HCT116 (cell line): Measurements from ENCODE around the gene MARK1. TPM values are rescaled to one million over a fixed set of nuclear protein-coding genes. Genes with fewer than 3 reads are reported as not detected.

Source experiments
- ATAC-seq: fragments of 200-7000 bp; cut with Tn5 transposase; 2 replicates; pipeline ENCODE4 v1.9.1; 2020; ENCODE audit warnings: mild to moderate bottlenecking, moderate library complexity
- BruUV-seq: library from RNA; stranded (reverse); fragments of 400-500 nt; replicated peaks from 2 replicates; lab custom pipeline; 2021; lab: Mats Ljungman, UMichigan
- CTCF ChIA-PET: fragments of 300-600 bp; sonication (Branson Sonifier 250); formaldehyde crosslinking; loops from one replicate; lab custom pipeline; 2021; ENCODE audit warnings: antibody characterized with exemption; lab: Charles Lee
- POLR2A ChIA-PET: fragments of 300-600, 350-600 bp; sonication (Branson Sonifier 250); formaldehyde crosslinking; loops from one replicate; lab custom pipeline; 2021; ENCODE audit warnings: antibody characterized with exemption; lab: Charles Lee
- RAD21 ChIA-PET, 2 experiments: fragments of 300-600 bp; sonication (Branson Sonifier 250); formaldehyde crosslinking; loops; one replicate each; lab custom pipeline; 2023; ENCODE audit warnings: low total read pairs in 2 of 2; ENCODE audit not compliant: uncharacterized antibody in 2 of 2, unreplicated experiment in 2 of 2, low non-redundant PET in 1 of 2; lab: Charles Lee
- DNase-seq: peaks from one replicate; pipeline ENCODE4 v3.0.0-alpha.2; 2010; ENCODE audit warnings: low read depth, low spot score
- H2AFZ ChIP-seq: fragments of 200-600 bp; shearing (Covaris generic), sonication (generic); 2 replicates; pipeline ENCODE4 v1.6.1; 2017; ENCODE audit warnings: low read depth, mixed run types, mixed read lengths, antibody characterized with exemption, low read length; ENCODE audit not compliant: poor library complexity, severe bottlenecking
- H3K27ac ChIP-seq: 2 replicates; pipeline ENCODE4 v1.5.1; 2012; ENCODE audit warnings: low read depth, low read length
- H3K27me3 ChIP-seq: fragments of 200-600 bp; sonication (generic); 2 replicates; pipeline ENCODE4 v1.6.1; 2016; ENCODE audit warnings: mixed run types, low read length, mixed read lengths; ENCODE audit not compliant: insufficient read depth
- H3K36me3 ChIP-seq, 2 experiments: fragments of 200-500 bp in 1 of 2; fragments of 200-600 bp in 1 of 2; sonication (Bioruptor generic) in 1 of 2; sonication (generic) in 1 of 2; 2 replicates each; pipeline versions ENCODE4 v1.5.1 to v1.6.1; 2014 to 2016; ENCODE audit warnings: low read length in 2 of 2, inconsistent platforms in 1 of 2, mixed read lengths in 1 of 2, mixed run types in 1 of 2; ENCODE audit not compliant: insufficient read depth in 2 of 2, control insufficient read depth in 1 of 2
- H3K4me1 ChIP-seq, 2 experiments: fragments of 200-600 bp in 1 of 2; sonication (generic) in 1 of 2; 2 replicates each; pipeline versions ENCODE4 v1.5.1 to v1.6.1; 2012 to 2017; ENCODE audit warnings: low read length in 2 of 2, inconsistent platforms in 1 of 2, mild to moderate bottlenecking in 1 of 2, mixed read lengths in 1 of 2, mixed run types in 1 of 2, moderate library complexity in 1 of 2; ENCODE audit not compliant: insufficient read depth in 2 of 2, control insufficient read depth in 1 of 2
- H3K4me2 ChIP-seq: fragments of 200-600 bp; sonication (generic); 2 replicates; pipeline ENCODE4 v1.6.1; 2017; ENCODE audit warnings: mixed run types, low read length, mixed read lengths
- H3K4me3 ChIP-seq, 2 experiments: fragments of 200-600 bp in 1 of 2; sonication (generic) in 1 of 2; replicated peaks in 1 of 2; 2 replicates each; pipeline ENCODE4 v1.5.1; 2011 to 2016; ENCODE audit warnings: low read length in 2 of 2, control low read depth in 1 of 2, low read depth in 1 of 2, mild to moderate bottlenecking in 1 of 2, mixed read lengths in 1 of 2, mixed run types in 1 of 2
- H3K79me2 ChIP-seq: fragments of 200-600 bp; sonication (generic); 2 replicates; pipeline ENCODE4 v1.6.1; 2017; ENCODE audit warnings: mild to moderate bottlenecking, mixed run types, low read length, moderate library complexity, mixed read lengths; ENCODE audit not compliant: insufficient read depth
- H3K9ac ChIP-seq: fragments of 200-600 bp; sonication (generic); 2 replicates; pipeline ENCODE4 v1.6.1; 2016; ENCODE audit warnings: low read length, mixed read lengths
- H3K9me2 ChIP-seq: fragments of 200-600 bp; sonication (generic), shearing (Covaris generic); 2 replicates; pipeline ENCODE4 v1.6.1; 2017; ENCODE audit warnings: mixed run types, mild to moderate bottlenecking, moderate library complexity; ENCODE audit not compliant: insufficient read depth
- H3K9me3 ChIP-seq, 2 experiments: fragments of 200-500 bp in 1 of 2; fragments of 200-600 bp in 1 of 2; sonication (Bioruptor generic) in 1 of 2; sonication (generic) in 1 of 2; 2 replicates each; pipeline ENCODE4 v1.6.1; 2014 to 2017; ENCODE audit warnings: low read length in 2 of 2, mixed read lengths in 2 of 2, inconsistent platforms in 1 of 2, low read depth in 1 of 2, mild to moderate bottlenecking in 1 of 2, mixed run types in 1 of 2, moderate library complexity in 1 of 2; ENCODE audit not compliant: control insufficient read depth in 1 of 2, insufficient read depth in 1 of 2
- H4K20me1 ChIP-seq: fragments of 200-600 bp; sonication (generic), shearing (Covaris generic); 2 replicates; pipeline ENCODE4 v1.6.1; 2017; ENCODE audit warnings: mixed run types, mild to moderate bottlenecking, moderate library complexity; ENCODE audit not compliant: insufficient read depth
- CBX3 ChIP-seq: IDR thresholded peaks from 2 replicates; pipeline ENCODE4 v1.6.1; 2012; ENCODE audit warnings: low read depth
- ELF1 ChIP-seq: IDR thresholded peaks from 2 replicates; pipeline ENCODE4 v1.6.1; 2012; ENCODE audit warnings: low read depth, borderline replicate concordance
- EZH2phosphoT487 ChIP-seq: fragments of 200-600 bp; IDR thresholded peaks from 2 replicates; pipeline ENCODE4 v1.6.1; 2018; ENCODE audit warnings: antibody characterized with exemption, borderline replicate concordance
- FOSL1 ChIP-seq: IDR thresholded peaks from 2 replicates; pipeline ENCODE4 v1.6.1; 2012; ENCODE audit warnings: low read depth
- RAD21 ChIP-seq: IDR thresholded peaks from 2 replicates; pipeline ENCODE4 v1.6.1; 2012; ENCODE audit warnings: low read depth, mild to moderate bottlenecking
- REST ChIP-seq: IDR thresholded peaks from 2 replicates; pipeline ENCODE4 v1.6.1; 2012; ENCODE audit warnings: low read depth
- SIN3A ChIP-seq: IDR thresholded peaks from 2 replicates; pipeline ENCODE4 v1.6.1; 2012; ENCODE audit warnings: low read depth
- ZFX ChIP-seq: fragments of 450-650 bp; IDR thresholded peaks from 2 replicates; pipeline ENCODE4 v1.6.1; 2017
- ZNF274 ChIP-seq: fragments of 200-500 bp; sonication (Bioruptor generic); IDR thresholded peaks from 2 replicates; pipeline ENCODE4 v1.6.1; 2014; ENCODE audit warnings: mild to moderate bottlenecking, low read depth, low read length, inconsistent platforms
- intact Hi-C: fragments of 100-400 bp; cut with micrococcal nuclease; formaldehyde crosslinking; loops from 2 replicates; pipeline ENCODE4 v1.10.0; 2022
- total RNA-seq: library from RNA; stranded (reverse); gene quantifications from one replicate; pipeline ENCODE4 v1.2.1, GENCODE V29; 2021; ENCODE audit not compliant: unreplicated experiment
- TF ChIP-seq, protein P1 (sequence below): IDR thresholded peaks from 2 replicates; pipeline ENCODE4 v1.6.1; 2012

MARK1 gene
- total RNA-seq, 1 experiment from 2014 or later: 3.6 TPM

DNA sequence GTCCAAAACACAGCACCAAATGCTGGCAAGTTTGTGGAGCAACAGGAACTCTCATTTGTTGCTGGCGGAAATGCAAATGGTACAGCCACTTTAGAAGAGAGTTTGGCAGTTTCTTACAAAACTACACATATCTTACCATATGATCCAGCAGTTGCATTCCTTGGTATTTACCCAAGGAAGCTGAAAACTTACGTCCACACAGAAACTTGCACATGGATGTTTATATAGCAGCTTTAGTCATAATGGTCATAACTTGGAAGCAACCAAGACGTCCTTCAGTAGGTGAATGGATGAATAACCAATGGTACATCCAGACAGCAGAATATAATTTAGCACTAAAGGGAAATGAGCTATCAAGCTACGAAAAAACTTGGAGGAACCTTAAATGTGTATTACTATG is 66.4 kb downstream of the MARK1 start:
- Histone ChIP-seq H3K36me3 (no peaks in the 10 kb centered on the region), H3K4me3 (no peak overlapping the region), H4K20me1 (no peaks in the 10 kb centered on the region), H3K79me2 (no peaks in the 10 kb centered on the region), H3K9me2 (no peaks in the 10 kb centered on the region), H2AFZ (no peak overlapping the region), H3K4me1 (no peaks in the 10 kb centered on the region), H3K27me3 (no peaks in the 10 kb centered on the region), H3K27ac (no peak overlapping the region), H3K4me2 (no peak overlapping the region), H3K9me3 (no peaks in the 10 kb centered on the region), H3K9ac (no peak overlapping the region)
- intact Hi-C loops: no loop called here
- ChIA-PET CTCF (no interaction called here), POLR2A (no interaction called here), RAD21 (no interaction called here)
- no peak for DNase-seq
- TF ChIP-seq SIN3A (no peak), RAD21 (no peak), EZH2phosphoT487 (no peak), ELF1 (no peak), ZNF274 (no peak), CBX3 (no peak), REST (no peak), ZFX (no peak), FOSL1 (no peak)
- TF ChIP-seq, protein P1, sequence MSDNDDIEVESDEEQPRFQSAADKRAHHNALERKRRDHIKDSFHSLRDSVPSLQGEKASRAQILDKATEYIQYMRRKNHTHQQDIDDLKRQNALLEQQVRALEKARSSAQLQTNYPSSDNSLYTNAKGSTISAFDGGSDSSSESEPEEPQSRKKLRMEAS: no peak
- BruUV-seq: no TSS peak
- no peak for ATAC-seq
